Endothelial cell of umbilical vein (primary cell): ENCODE results near the gene GALNT9.

Source experiments
- EZH2 ChIP-seq: IDR thresholded peaks from 2 replicates; pipeline ENCODE4 v1.6.1; 2012; ENCODE audit warnings: borderline replicate concordance, low read depth, mild to moderate bottlenecking, moderate library complexity, low read length, inconsistent platforms; ENCODE audit not compliant: severe bottlenecking
- GATA2 ChIP-seq: IDR thresholded peaks from 2 replicates; pipeline ENCODE4 v1.7.0; 2011; ENCODE audit warnings: low read depth, mild to moderate bottlenecking, moderate library complexity, mixed read lengths, low read length; ENCODE audit not compliant: insufficient read length, insufficient read depth
- JUN ChIP-seq: IDR thresholded peaks from 2 replicates; pipeline ENCODE4 v1.6.1; 2011; ENCODE audit warnings: borderline replicate concordance, low read depth; ENCODE audit not compliant: insufficient read length, insufficient read depth
- MYC ChIP-seq: IDR thresholded peaks from one replicate; pipeline ENCODE4 v1.6.1; 2011; ENCODE audit warnings: mild to moderate bottlenecking, low read depth, low read length
- POLR2A ChIP-seq: IDR thresholded peaks from 2 replicates; pipeline ENCODE4 v1.6.1; 2012; ENCODE audit warnings: low read depth, mild to moderate bottlenecking, control low read depth, low read length
- POLR2AphosphoS5 ChIP-seq: IDR thresholded peaks from 2 replicates; pipeline ENCODE4 v1.6.1; 2012; ENCODE audit warnings: low read depth, mild to moderate bottlenecking, control low read depth, low read length, moderate library complexity; ENCODE audit not compliant: insufficient read depth
- TF ChIP-seq, protein P1 (sequence below), 2 donors: IDR thresholded peaks; 1 replicate in 1 of 2; 2 replicates in 1 of 2; pipeline ENCODE4 v1.5.1; 2011; ENCODE audit warnings: low read length in 2 of 2, mild to moderate bottlenecking in 2 of 2, moderate library complexity in 2 of 2, control low read depth in 1 of 2, inconsistent platforms in 1 of 2, low read depth in 1 of 2; ENCODE audit not compliant: insufficient read depth in 1 of 2; ENCODE audit errors: extremely low read depth in 1 of 2
- TF ChIP-seq, protein P2 (sequence below): IDR thresholded peaks from 2 replicates; pipeline ENCODE4 v1.6.1; 2011; ENCODE audit not compliant: insufficient read depth, insufficient read length

DNA sequence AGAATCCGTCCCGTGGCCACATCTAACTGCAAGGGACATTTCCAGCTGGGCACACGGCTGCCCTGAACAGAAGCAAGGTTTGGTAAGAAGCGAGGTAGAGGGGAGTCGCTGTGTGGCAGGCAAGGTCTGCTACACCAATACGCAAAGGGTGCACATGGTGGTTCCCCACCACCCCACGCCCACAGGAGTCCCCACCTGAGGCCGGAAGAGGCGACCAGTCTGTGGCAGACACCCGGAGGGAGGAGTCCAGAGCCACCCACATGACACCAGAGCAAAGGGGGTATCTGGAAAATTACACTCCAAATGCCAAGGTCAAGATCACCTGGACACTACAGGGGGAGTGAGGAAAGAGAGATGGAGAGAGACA lies 47.1 kb upstream of the GALNT9 start:
- TF ChIP-seq, protein P1, sequence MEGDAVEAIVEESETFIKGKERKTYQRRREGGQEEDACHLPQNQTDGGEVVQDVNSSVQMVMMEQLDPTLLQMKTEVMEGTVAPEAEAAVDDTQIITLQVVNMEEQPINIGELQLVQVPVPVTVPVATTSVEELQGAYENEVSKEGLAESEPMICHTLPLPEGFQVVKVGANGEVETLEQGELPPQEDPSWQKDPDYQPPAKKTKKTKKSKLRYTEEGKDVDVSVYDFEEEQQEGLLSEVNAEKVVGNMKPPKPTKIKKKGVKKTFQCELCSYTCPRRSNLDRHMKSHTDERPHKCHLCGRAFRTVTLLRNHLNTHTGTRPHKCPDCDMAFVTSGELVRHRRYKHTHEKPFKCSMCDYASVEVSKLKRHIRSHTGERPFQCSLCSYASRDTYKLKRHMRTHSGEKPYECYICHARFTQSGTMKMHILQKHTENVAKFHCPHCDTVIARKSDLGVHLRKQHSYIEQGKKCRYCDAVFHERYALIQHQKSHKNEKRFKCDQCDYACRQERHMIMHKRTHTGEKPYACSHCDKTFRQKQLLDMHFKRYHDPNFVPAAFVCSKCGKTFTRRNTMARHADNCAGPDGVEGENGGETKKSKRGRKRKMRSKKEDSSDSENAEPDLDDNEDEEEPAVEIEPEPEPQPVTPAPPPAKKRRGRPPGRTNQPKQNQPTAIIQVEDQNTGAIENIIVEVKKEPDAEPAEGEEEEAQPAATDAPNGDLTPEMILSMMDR (IDR thresholded peaks at IDR 0.05; ENCODE audit: extremely low read depth in 1 of 2, insufficient read depth in 1 of 2, low read depth in 1 of 2, low read length in 2 of 2), result no peak
- no peak for TF ChIP-seq POLR2AphosphoS5
- TF ChIP-seq GATA2, result no peak
- TF ChIP-seq, protein P2, sequence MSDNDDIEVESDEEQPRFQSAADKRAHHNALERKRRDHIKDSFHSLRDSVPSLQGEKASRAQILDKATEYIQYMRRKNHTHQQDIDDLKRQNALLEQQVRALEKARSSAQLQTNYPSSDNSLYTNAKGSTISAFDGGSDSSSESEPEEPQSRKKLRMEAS, result no peak
- no peak for TF ChIP-seq POLR2A
- no peak for TF ChIP-seq EZH2
- TF ChIP-seq JUN, result no peak
- no peak for TF ChIP-seq MYC
